Spinal cord (tissue), 10 donors: ENCODE results near the gene CRYAB. TPM values are rescaled to one million over a fixed set of nuclear protein-coding genes. Genes with fewer than 3 reads are reported as not detected.

Experiments
- DNase-seq, 6 donors: peaks; one replicate each; pipeline versions ENCODE4 v3.0.0 to v3.0.0-alpha.2; 2013 to 2015; ENCODE audit warnings: low spot score in 6 of 6, low read depth in 4 of 6
- H3K27ac ChIP-seq: one replicate; pipeline ENCODE4 v1.5.1; 2013; ENCODE audit warnings: low read depth, low read length, control low read depth
- H3K27me3 ChIP-seq: one replicate; pipeline ENCODE4 v1.6.1; 2013; ENCODE audit warnings: low read length; ENCODE audit not compliant: control insufficient read depth, insufficient read depth
- H3K36me3 ChIP-seq: one replicate; pipeline ENCODE4 v1.6.1; 2013; ENCODE audit warnings: low read length; ENCODE audit not compliant: control insufficient read depth, insufficient read depth
- H3K4me1 ChIP-seq: one replicate; pipeline ENCODE4 v1.6.1; 2013; ENCODE audit warnings: low read length; ENCODE audit not compliant: control insufficient read depth, insufficient read depth
- H3K4me3 ChIP-seq: one replicate; pipeline ENCODE4 v1.5.1; 2013; ENCODE audit warnings: low read depth, low read length, control low read depth
- H3K9me3 ChIP-seq: one replicate; pipeline ENCODE4 v1.6.1; 2013; ENCODE audit warnings: low read length; ENCODE audit not compliant: control insufficient read depth, insufficient read depth
- WGBS: methylation state at CpG from one replicate; pipeline ENCODE4 v1.1.5; 2013; ENCODE audit warnings: missing lambda C conversion rate; ENCODE audit not compliant: insufficient coverage; 5-methylcytosine and 5-hydroxymethylcytosine counted together
- long read RNA-seq, 4 donors: transcript quantifications; one replicate each; lab custom pipeline, GENCODE V29; 2026
- polyA plus RNA-seq, 2 donors: library from polyadenylated mRNA; unstranded; fragments of 120-200 nt; gene quantifications; one replicate each; pipeline ENCODE4 v1.2.1, GENCODE V29; 2013; ENCODE audit not compliant: insufficient read length in 2 of 2
- total RNA-seq, 2 donors: library from RNA; depleted of rRNA in 1 of 2; stranded (reverse); fragments of 120-200 nt in 1 of 2; fragments of >200 nt in 1 of 2; gene quantifications; one replicate each; pipeline versions ENCODE4 v1.2.3 to v1.2.4, GENCODE V29; 2013 to 2014
- donor health status: healthy.

Gene CRYAB
- total RNA-seq (10 to 100 TPM; 85.2 to 90.4 TPM), polyA plus RNA-seq (100 to 1,000 TPM; 122 to 126 TPM)
- long read RNA-seq, donor 1, transcript CRYAB-203 (2 exons, 915 nt): minor isoform, 10 of 64 reads
- long read RNA-seq, donor 1, transcript CRYAB-205 (3 exons, 1,017 nt): major isoform, 46 of 64 reads
- long read RNA-seq, donor 1, transcript CRYAB-216 (4 exons, 977 nt): minor isoform, 7 of 64 reads
- long read RNA-seq, donor 1, partial matches to known transcripts: 0 of 64 reads
- long read RNA-seq, donor 1, other reads (novel, unspliced or antisense): 0 of 64 reads
- long read RNA-seq, donor 2, transcript CRYAB-205 (3 exons, 1,017 nt): major isoform, 10 of 15 reads
- long read RNA-seq, donor 2, partial matches to known transcripts: 0 of 15 reads
- long read RNA-seq, donor 2, other reads (novel, unspliced or antisense): 0 of 15 reads
- long read RNA-seq, donor 3, transcript CRYAB-205 (3 exons, 1,017 nt): major isoform, 12 of 19 reads
- long read RNA-seq, donor 3, partial matches to known transcripts: 0 of 19 reads
- long read RNA-seq, donor 3, other reads (novel, unspliced or antisense): 0 of 19 reads
- long read RNA-seq, donor 4, transcript CRYAB-216 (4 exons, 977 nt): minor isoform, 7 of 19 reads
- long read RNA-seq, donor 4, transcript CRYAB-205 (3 exons, 1,017 nt): major isoform, 9 of 19 reads
- long read RNA-seq, donor 4, partial matches to known transcripts: 0 of 19 reads
- long read RNA-seq, donor 4, other reads (novel, unspliced or antisense): 0 of 19 reads

- 54% methylated on average over 15 of the region's 17 CpGs for WGBS
- H3K27ac ChIP-seq: peak within 1 kb of the TSS; percentile 87
Measured at GRCh38 chr11:111911563-111912401, at the start of gene CRYAB. Gene CRYAB (minus strand): TSS chr11:111911770. CDS start chr11:111911724, 46 bp downstream.

GRCh38 chr11:111960916-111961315, 49.3 kb upstream of the CRYAB start:
- Histone ChIP-seq H3K27me3 (no peaks in the 10 kb centered on the region), H3K4me1 (no peaks in the 10 kb centered on the region), H3K4me3 (no peak overlapping the region), H3K9me3 (no peaks in the 10 kb centered on the region), H3K36me3 (peaks cover 18% of the 10 kb centered on the region), H3K27ac (no peak overlapping the region)
- 64% methylated on average over 5 of the region's 5 CpGs for WGBS
- DNase-seq: no peak

More at GRCh38 chr11:111911563-111912401, at the start of gene CRYAB:
- peak within 1 kb of the TSS; percentile 21 for H3K4me3 ChIP-seq
- peaks cover 33% of the 10 kb centered on the region for H3K4me1 ChIP-seq
- no peaks in the 10 kb centered on the region for H3K27me3 ChIP-seq
- no peaks in the 10 kb centered on the region for H3K36me3 ChIP-seq
- peak in 4 of 6 donors; percentile 42 to 90 (median 54) for DNase-seq
- H3K9me3 ChIP-seq: no peaks in the 10 kb centered on the region

- no peak for DNase-seq
- H3K27ac ChIP-seq: no peak overlapping the region
- H3K36me3 ChIP-seq: peaks cover 18% of the 10 kb centered on the region
- no peaks in the 10 kb centered on the region for H3K4me1 ChIP-seq
- H3K4me3 ChIP-seq: no peak overlapping the region
- H3K27me3 ChIP-seq: no peaks in the 10 kb centered on the region
- 90% methylated on average over 12 of the region's 12 CpGs for WGBS
- H3K9me3 ChIP-seq: no peaks in the 10 kb centered on the region
Measured at GRCh38 chr11:111957663-111958444, 46.3 kb upstream of the CRYAB start.

GRCh38 chr11:111954154-111954553, 42.6 kb upstream of the CRYAB start:
- DNase-seq: no peak
- no peaks in the 10 kb centered on the region for H3K4me1 ChIP-seq
- 70% methylated on average over 2 of the region's 4 CpGs for WGBS
- H3K27me3 ChIP-seq: no peaks in the 10 kb centered on the region
- peaks cover 14% of the 10 kb centered on the region for H3K36me3 ChIP-seq
- peaks cover 3% of the 10 kb centered on the region for H3K9me3 ChIP-seq
- no peak overlapping the region for H3K4me3 ChIP-seq
- no peak overlapping the region for H3K27ac ChIP-seq

GRCh38 chr11:111951565-111951964, 40.0 kb upstream of the CRYAB start:
- Histone ChIP-seq H3K27me3 (no peaks in the 10 kb centered on the region), H3K4me3 (no peak overlapping the region), H3K4me1 (no peaks in the 10 kb centered on the region), H3K36me3 (no peaks in the 10 kb centered on the region), H3K27ac (no peak overlapping the region), H3K9me3 (peaks cover 3% of the 10 kb centered on the region)
- no peak for DNase-seq
- no CpG with 5 or more reads among the region's 3 CpGs for WGBS

- H3K27ac ChIP-seq: no peak overlapping the region
- no peaks in the 10 kb centered on the region for H3K4me1 ChIP-seq
Measured at GRCh38 chr11:111949519-111950426, 38.2 kb upstream of the CRYAB start.

GRCh38 chr11:111947143-111947542, 35.6 kb upstream of the CRYAB start:
- Histone ChIP-seq H3K4me1 (peaks cover 1% of the 10 kb centered on the region), H3K27ac (no peak overlapping the region), H3K36me3 (no peaks in the 10 kb centered on the region), H3K27me3 (no peaks in the 10 kb centered on the region), H3K9me3 (peaks cover 3% of the 10 kb centered on the region), H3K4me3 (no peak overlapping the region)
- DNase-seq: no peak

More at GRCh38 chr11:111949519-111950426, 38.2 kb upstream of the CRYAB start:
- Histone ChIP-seq H3K9me3 (peaks cover 3% of the 10 kb centered on the region), H3K27me3 (no peaks in the 10 kb centered on the region), H3K36me3 (no peaks in the 10 kb centered on the region), H3K4me3 (no peak overlapping the region)
- 63% methylated on average over 5 of the region's 7 CpGs for WGBS
- no peak for DNase-seq

- Histone ChIP-seq H3K27ac (no peak overlapping the region), H3K4me1 (peaks cover 7% of the 10 kb centered on the region), H3K4me3 (no peak overlapping the region), H3K9me3 (peaks cover 3% of the 10 kb centered on the region), H3K27me3 (no peaks in the 10 kb centered on the region), H3K36me3 (no peaks in the 10 kb centered on the region)
- DNase-seq: no peak
- WGBS: 75% methylated on average over 3 of the region's 3 CpGs
Measured at GRCh38 chr11:111946499-111946898, 34.9 kb upstream of the CRYAB start.
